GM12878 (cell line): ENCODE measurements around the gene MBD2.
A peak's percentile ranks its signal among the peaks of the same experiment; 100 is the strongest.

ENCODE experiments used
- CHD1 ChIP-seq: IDR thresholded peaks from 2 replicates; pipeline ENCODE4 v1.6.1; 2012; ENCODE audit warnings: low read depth, low read length, improper control_type of control experiment
- EZH2 ChIP-seq: IDR thresholded peaks from 2 replicates; pipeline ENCODE4 v1.6.1; 2012; ENCODE audit warnings: low read depth, mild to moderate bottlenecking, control low read depth, inconsistent platforms, low read length, borderline replicate concordance; ENCODE audit not compliant: control insufficient read depth
- NFIC ChIP-seq: IDR thresholded peaks from 2 replicates; pipeline ENCODE4 v1.6.1; 2012; ENCODE audit warnings: low read depth, mild to moderate bottlenecking, inconsistent platforms, low read length, moderate library complexity
- NR2C1 ChIP-seq: fragments of 450-650 bp; IDR thresholded peaks from 2 replicates; pipeline ENCODE4 v1.6.1; 2017; ENCODE audit warnings: antibody characterized with exemption, mild to moderate bottlenecking, moderate library complexity
- NRF1 ChIP-seq: conservative IDR thresholded peaks from 2 replicates; pipeline ENCODE4 v1.6.1; 2011; ENCODE audit warnings: mild to moderate bottlenecking, low read depth, low read length, improper control_type of control experiment
- POLR2A ChIP-seq: IDR thresholded peaks from 2 replicates; pipeline ENCODE4 v1.6.1; 2011; ENCODE audit warnings: low read depth, mild to moderate bottlenecking, low read length
- SMAD1 ChIP-seq: fragments of 450-650 bp; IDR thresholded peaks from 2 replicates; pipeline ENCODE4 v1.6.1; 2018; ENCODE audit warnings: mild to moderate bottlenecking, low read depth; ENCODE audit not compliant: partially characterized antibody
- SP1 ChIP-seq: IDR thresholded peaks from one replicate; pipeline ENCODE4 v1.6.1; 2011; ENCODE audit warnings: low read depth, low read length
- ZNF274 ChIP-seq: IDR thresholded peaks from one replicate; pipeline ENCODE4 v1.8.0; 2011; ENCODE audit not compliant: insufficient read length, insufficient read depth
- TF ChIP-seq, protein P1 (sequence below), 3 experiments: IDR thresholded peaks in 2 of 3; conservative IDR thresholded peaks in 1 of 3; 2 replicates each; pipeline ENCODE4 v1.5.1; 2011; ENCODE audit warnings: low read depth in 3 of 3, low read length in 3 of 3, mild to moderate bottlenecking in 3 of 3, control low read depth in 2 of 3, moderate library complexity in 2 of 3, inconsistent platforms in 1 of 3, mixed read lengths in 1 of 3; ENCODE audit not compliant: control insufficient read depth in 2 of 3, insufficient read depth in 1 of 3; ENCODE audit errors: extremely low read depth in 1 of 3
- TF ChIP-seq, protein P2 (sequence below): IDR thresholded peaks from 2 replicates; pipeline ENCODE4 v1.6.1; 2011; ENCODE audit warnings: mild to moderate bottlenecking, low read depth, low read length, moderate library complexity; ENCODE audit not compliant: insufficient replicate concordance
- TF ChIP-seq, protein P3 (sequence below): IDR thresholded peaks from 2 replicates; pipeline ENCODE4 v1.6.1; 2012; ENCODE audit warnings: low read length, inconsistent platforms

DNA sequence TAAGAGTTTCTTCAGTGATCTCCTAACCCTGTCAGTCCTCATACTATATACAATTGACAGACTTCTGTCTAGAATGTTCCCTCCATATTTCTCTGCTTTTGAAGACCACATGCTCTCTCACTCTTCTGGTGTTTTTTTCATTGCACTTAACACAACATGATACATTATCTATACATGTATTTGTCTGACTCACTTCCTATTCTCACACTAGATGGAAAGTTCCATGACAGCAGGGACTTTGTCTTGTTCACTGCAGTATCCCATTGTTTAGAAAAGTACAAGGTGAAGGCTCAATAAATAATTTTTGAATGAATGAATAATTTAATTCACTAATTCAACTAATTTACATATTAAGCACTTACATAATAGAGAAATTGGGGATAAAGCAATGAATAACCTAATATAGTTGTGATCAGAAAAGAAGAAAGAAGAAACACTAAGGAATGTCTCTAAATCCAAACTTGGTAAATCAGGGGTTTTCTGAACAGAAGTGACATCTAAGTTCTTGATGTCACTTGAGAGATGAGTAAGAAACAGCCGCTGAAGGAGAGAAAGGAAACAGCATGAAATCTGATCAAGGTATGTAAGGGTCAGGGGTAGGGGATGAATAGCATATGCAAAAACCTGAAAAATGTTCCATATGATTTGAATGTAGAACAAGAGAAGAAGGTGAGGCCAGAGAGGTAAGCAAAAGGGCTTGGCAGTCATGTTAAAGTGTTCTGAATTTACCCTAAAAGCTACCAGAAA lies 42.4 kb downstream of the MBD2 start:
- TF ChIP-seq, protein P1, sequence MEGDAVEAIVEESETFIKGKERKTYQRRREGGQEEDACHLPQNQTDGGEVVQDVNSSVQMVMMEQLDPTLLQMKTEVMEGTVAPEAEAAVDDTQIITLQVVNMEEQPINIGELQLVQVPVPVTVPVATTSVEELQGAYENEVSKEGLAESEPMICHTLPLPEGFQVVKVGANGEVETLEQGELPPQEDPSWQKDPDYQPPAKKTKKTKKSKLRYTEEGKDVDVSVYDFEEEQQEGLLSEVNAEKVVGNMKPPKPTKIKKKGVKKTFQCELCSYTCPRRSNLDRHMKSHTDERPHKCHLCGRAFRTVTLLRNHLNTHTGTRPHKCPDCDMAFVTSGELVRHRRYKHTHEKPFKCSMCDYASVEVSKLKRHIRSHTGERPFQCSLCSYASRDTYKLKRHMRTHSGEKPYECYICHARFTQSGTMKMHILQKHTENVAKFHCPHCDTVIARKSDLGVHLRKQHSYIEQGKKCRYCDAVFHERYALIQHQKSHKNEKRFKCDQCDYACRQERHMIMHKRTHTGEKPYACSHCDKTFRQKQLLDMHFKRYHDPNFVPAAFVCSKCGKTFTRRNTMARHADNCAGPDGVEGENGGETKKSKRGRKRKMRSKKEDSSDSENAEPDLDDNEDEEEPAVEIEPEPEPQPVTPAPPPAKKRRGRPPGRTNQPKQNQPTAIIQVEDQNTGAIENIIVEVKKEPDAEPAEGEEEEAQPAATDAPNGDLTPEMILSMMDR (IDR thresholded peaks at IDR 0.05 in 2 of 3, conservative IDR thresholded peaks at IDR 0.05 in 1 of 3; ENCODE audit: control insufficient read depth in 2 of 3, extremely low read depth in 1 of 3, insufficient read depth in 1 of 3, low read depth in 3 of 3, low read length in 3 of 3) = no peak
- TF ChIP-seq SMAD1 = no peak
- TF ChIP-seq, protein P2, sequence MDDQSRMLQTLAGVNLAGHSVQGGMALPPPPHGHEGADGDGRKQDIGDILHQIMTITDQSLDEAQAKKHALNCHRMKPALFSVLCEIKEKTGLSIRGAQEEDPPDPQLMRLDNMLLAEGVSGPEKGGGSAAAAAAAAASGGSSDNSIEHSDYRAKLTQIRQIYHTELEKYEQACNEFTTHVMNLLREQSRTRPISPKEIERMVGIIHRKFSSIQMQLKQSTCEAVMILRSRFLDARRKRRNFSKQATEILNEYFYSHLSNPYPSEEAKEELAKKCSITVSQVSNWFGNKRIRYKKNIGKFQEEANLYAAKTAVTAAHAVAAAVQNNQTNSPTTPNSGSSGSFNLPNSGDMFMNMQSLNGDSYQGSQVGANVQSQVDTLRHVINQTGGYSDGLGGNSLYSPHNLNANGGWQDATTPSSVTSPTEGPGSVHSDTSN = no peak
- no peak for TF ChIP-seq ZNF274
- TF ChIP-seq, protein P3, sequence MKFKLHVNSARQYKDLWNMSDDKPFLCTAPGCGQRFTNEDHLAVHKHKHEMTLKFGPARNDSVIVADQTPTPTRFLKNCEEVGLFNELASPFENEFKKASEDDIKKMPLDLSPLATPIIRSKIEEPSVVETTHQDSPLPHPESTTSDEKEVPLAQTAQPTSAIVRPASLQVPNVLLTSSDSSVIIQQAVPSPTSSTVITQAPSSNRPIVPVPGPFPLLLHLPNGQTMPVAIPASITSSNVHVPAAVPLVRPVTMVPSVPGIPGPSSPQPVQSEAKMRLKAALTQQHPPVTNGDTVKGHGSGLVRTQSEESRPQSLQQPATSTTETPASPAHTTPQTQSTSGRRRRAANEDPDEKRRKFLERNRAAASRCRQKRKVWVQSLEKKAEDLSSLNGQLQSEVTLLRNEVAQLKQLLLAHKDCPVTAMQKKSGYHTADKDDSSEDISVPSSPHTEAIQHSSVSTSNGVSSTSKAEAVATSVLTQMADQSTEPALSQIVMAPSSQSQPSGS = peak; percentile 29; the same call in 1 of the 2 replicates
- no peak for TF ChIP-seq NFIC
- TF ChIP-seq NR2C1 = no peak
- TF ChIP-seq EZH2 = no peak
- TF ChIP-seq POLR2A = no peak
- no peak for TF ChIP-seq SP1
- no peak for TF ChIP-seq NRF1
- TF ChIP-seq CHD1 = no peak
